NK-92 (cell line): ENCODE measurements around the gene RFTN1.
"Not testable (repeated sequence)": the region's sequence is repeated elsewhere in the genome, so short reads cannot be mapped to it uniquely, and the experiment has no call there.

ENCODE experiments used
- DNase-seq: peaks from one replicate; lab custom pipeline; 2025; ENCODE audit not compliant: unreplicated experiment; lab: John Stamatoyannopoulos, UW

The RFTN1 gene

GRCh38 chr3:16507578-16508242 is 5.8 kb downstream of the RFTN1 start:
- no peak for DNase-seq

DNA sequence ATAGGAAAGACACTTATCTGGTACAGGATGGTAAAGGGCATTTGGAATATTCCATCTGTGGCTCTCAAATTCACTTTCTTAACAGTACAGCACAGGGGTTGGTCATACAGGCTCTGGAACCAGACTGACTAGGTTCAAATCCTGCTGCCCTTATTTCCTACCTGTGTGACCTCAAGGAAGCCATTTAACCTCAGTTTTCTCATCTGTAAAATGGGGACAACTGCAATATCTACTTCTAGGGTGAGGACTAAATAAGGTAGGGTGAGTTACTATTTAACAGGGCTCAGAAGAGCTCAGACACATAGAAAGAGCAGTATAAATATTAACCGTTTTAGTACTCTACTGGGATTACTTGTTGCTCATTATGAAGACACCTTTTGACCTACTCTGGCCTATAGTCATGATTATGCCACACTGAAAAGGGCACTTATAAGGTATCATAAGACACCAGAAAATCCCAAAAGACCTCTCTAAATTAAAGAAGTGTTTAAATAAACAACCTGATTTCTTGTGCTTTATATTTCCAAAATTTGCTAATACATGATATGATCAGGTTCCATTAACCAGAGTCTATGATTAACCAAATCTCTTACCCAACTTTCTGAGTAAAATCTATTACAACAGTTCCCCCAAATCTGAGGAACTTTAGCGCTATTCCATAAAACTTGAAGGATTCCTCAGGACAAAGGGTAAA is 6.5 kb downstream of the RFTN1 start:
- no peak for DNase-seq

GRCh38 chr3:16506451-16506850 is 7.0 kb downstream of the RFTN1 start:
- DNase-seq, result no peak

DNA sequence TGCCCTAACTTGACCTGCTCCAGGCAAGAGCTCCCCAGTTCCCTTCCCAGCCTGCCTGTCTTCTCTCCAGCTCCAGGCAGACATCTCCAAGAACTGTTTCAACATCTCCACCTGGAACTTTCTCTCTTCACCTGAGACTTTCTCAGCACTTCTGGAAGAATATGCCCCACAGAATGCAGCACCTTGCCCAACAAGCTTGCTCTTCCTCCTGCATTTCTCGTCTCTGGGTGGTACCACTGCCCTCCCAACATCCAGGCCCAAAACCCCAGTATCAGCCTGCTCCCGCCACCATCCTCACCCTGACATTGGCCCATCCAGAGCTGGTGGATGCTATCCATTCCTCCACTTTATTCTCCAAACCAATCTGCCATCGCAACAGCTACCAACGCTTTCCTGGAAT is 8.8 kb downstream of the RFTN1 start:
- DNase-seq, result no peak

DNA sequence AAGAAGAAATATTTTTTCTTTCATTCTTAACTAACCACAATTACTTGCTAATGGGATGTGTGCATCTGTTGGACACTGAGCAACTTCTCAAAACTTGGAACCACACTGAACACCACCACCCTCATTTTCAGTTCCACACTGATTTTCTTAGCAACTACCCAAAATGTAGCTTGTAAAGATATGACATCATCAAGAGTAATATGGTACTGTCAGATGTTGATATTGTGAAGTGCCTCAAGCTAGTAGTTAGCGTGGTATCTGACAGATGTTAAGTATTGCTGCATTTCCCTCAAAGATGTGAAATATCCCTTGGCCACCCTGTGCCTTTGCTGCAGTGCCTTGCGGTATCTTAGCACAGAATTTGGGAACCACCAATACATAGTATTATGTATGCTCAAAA is 9.3 kb downstream of the RFTN1 start:
- no peak for DNase-seq

DNA sequence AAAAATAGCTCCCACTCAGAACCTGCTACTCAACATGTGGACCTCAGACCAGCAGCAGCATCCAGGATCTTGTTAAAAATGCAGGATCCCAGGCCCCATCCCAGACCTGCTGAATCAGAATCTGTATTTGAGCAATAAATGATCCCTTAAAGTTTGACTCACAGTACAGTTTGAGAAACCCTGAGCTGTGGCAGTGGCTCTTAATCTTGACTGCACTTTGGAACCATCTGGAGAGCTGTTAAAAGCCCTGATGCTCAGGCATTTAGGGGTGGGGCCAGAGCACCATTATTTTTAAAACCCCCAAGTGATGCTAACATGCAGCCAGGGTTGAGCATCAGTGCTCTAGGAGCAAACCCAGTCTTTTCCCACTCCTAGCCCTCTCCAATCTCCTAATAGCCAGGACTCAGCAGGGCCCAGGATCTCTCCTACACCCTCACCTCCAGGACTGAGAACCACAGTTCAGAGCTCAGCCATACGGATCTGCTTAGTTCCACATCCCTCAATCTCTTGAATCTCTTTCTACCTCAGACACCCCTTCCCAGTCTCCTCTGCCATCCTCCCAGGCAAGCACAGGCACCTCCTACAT is 10.2 kb downstream of the RFTN1 start:
- no peak for DNase-seq

DNA sequence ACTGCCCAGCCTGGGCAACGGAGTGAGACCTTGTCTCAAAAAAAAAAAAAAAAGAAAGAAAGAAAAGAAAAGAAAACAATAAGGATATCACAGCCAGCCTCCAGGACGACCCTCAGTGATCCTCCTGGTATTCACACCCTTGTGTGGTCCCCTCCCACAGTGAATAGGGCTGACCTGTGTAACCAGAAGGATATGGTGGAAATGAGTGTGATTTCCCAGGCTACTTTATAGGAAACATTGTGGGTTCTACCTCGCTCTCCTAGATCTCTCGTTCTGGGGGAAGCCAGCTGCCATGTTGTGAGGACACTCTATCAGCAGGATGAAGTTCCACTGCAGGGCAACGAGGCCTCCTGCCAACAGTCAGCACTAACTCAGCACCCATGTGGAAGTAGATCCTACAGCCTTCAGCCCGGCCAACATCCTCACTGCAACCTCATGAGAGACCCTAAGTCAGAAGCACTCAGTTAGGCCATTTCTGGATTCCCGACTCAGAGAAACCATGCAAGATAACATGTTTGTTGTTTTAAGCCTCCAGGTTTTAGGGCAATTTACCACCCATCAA is 11.1 kb downstream of the RFTN1 start:
- DNase-seq, result no peak

GRCh38 chr3:16501376-16501775 is 12.1 kb downstream of the RFTN1 start:
- DNase-seq, result no peak

GRCh38 chr3:16500911-16501310 is 12.6 kb downstream of the RFTN1 start:
- no peak for DNase-seq

- DNase-seq, result no peak
Measured at GRCh38 chr3:16500093-16500492, 13.4 kb downstream of the RFTN1 start.

- DNase-seq, result no peak
Measured at GRCh38 chr3:16499351-16499750, 14.1 kb downstream of the RFTN1 start.

- DNase-seq, result no peak
Measured at GRCh38 chr3:16498130-16498890, 15.2 kb downstream of the RFTN1 start.

- DNase-seq, result no peak
Measured at GRCh38 chr3:16496408-16497222, 16.9 kb downstream of the RFTN1 start.

DNA sequence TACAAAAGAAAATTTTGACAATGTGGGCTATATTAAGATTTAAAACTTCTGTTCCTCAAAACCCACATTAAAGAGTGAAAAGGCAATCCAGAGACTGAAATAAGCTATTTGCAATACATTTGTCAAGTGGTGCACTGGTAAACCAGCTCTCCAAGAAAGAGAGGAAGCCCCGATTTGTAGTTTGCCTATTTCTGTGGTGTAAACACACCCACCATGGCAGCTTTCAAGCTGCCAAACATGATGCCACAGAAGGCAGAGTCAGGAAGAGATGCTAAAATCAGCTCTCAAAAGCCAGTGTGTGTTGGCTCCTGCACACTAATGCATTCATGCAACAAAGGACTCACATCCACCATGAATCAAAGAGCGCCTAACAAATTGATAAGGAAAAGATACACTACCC is 17.5 kb downstream of the RFTN1 start:
- no peak for DNase-seq

DNA sequence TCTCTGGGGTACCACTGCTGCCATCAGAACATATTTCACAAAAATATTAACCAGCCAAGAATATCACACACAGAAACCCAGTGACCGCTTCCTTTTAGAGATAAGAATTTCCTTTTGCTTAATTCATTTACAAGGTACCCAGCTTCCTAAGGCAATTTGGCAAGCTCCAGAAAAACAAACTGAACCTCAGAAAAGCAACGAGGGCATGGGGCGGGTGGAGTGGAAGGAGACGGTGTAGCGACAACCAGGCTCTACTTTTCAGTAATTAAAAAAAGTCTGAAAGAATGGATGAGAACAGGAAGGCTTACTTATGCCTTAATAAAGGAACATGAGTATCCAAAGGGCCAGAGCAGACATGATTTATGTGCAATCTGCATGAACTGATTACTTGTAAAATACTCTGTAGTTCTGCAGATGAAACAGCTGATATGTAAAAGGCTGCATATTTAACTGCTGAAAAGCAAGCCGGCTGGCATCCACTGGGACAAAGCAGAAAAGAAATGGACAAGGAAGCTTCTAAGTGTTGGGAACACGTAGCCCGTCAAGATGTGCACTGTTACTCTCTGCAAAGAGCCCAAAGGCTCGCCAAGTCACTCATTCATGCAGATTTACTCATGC is 18.6 kb downstream of the RFTN1 start:
- DNase-seq, result no peak

DNA sequence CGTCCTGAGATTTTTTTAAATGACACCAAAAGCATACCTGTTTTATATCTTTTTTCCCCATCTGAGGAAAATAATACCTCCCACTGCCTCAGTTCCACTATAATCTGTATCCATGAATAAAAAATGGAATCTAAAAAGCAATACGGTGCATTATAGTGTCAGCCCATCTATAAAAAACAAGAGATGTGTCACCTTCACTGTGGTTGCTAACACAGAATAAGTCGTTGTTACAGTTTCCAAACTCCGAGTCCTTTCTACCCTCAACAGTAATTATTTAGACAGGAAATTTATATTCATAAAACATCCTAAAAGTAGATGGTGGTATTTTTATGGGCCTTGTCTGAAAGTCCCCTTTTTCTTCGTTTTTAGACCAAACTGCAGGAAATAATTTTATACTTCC is 19.4 kb downstream of the RFTN1 start:
- DNase-seq, result no peak

- DNase-seq, result no peak
Measured at GRCh38 chr3:16490062-16490619, 23.4 kb downstream of the RFTN1 start.

DNA sequence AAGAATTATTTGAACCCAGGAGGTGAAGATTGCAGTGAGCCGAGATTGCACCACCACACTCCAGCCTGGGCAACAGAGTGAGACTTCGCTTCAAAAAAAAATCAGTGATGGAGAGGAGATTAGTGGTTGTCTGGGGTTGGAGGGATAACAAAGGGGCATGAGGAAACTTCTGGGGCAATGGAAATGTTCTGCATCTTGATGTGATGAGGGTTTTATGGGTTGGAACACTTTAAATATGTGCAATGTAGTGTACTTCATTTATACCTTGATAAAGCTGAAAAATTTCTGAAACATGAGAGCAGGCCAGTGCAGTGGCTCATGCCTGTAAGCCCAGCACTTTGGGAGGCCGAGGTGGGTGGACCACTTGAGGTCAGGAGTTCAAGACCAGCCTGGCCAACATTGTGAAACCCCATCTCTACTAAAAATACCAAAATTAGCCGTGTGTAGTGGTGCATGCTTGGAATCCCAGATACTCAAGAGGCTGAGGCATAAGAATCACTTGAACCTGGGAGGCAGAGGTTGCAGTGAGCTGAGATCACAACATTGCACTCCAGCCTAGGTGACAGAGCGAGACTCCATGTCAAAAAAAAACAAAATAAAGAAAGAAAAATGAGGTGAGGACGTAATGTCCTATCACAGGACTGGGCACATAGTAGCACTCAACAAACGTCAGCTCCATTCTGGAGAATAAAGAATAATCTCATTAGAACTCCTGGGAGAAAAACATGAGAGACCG is 24.0 kb downstream of the RFTN1 start:
- not testable (repeated sequence) for DNase-seq

DNA sequence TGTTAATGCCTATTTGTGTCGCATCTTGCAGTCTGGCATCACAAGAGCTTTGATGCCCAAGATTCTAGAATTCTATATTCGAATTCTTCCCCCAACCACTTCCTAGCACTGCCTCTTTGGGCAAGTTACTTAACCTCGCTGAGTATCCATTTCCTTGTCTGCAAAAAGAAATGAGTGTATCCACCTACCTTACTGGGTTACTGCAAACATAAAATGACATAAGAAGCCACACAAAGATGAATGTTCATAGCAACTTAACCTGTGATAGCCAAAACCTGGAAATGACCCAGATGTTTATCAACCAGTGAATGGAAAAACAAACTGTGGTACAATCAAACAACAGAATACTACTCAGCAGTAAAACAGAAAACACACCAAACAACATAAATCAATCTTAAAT is 24.9 kb downstream of the RFTN1 start:
- no peak for DNase-seq
